Rectal smooth muscle tissue (tissue), 1 donor: Measurements from ENCODE around the gene FAM171A1.
"Not testable (repeated sequence)": the region's sequence is repeated elsewhere in the genome, so short reads cannot be mapped to it uniquely, and the experiment has no call there.

Experiments
- H3K27ac ChIP-seq: one replicate; pipeline ENCODE4 v1.7.0; 2013; ENCODE audit warnings: low read depth, low read length, inconsistent platforms
- H3K27me3 ChIP-seq: one replicate; pipeline ENCODE4 v1.7.0; 2013; ENCODE audit warnings: low read length; ENCODE audit not compliant: control insufficient read depth, insufficient read depth
- H3K36me3 ChIP-seq: one replicate; pipeline ENCODE4 v1.7.0; 2013; ENCODE audit warnings: low read length; ENCODE audit not compliant: control insufficient read depth, insufficient read depth
- H3K4me1 ChIP-seq: one replicate; pipeline ENCODE4 v1.7.0; 2013; ENCODE audit warnings: low read length; ENCODE audit not compliant: control insufficient read depth, insufficient read depth
- H3K4me3 ChIP-seq: one replicate; pipeline ENCODE4 v1.7.0; 2013; ENCODE audit warnings: low read length
- H3K9ac ChIP-seq: one replicate; pipeline ENCODE4 v1.7.0; 2013; ENCODE audit warnings: low read length

Gene FAM171A1

DNA sequence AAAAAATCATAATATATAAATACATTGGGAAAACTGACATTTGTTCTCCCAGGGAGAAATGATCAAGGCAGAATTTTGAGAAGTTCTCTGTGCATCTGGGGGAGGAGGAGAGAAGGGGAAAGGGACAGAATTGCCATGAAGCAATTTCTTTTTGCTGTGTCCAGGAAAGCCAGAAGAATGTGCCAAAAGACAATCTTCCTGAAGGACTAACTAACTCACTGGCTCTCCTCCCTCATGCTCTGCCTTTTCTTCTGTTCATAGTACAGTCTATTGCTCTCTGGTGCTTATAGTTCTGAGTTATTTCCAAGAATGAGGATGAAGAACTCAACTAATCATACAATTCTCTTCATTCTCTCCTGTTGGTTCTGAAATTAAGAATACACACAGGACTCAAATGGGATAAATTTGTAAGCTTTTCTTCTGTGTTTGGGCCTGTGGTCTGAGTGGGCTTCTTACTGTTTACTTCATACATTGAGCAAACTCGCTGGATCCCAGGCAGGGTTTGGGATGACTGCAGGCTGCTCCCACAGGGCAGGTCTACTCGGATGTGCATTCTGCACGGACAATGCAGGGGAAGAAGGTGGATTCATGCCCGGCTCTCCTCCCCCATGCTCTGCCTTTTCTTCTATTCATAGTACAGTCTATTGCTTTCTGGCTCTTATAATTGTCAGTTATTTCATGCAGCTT lies 22.2 kb upstream of the FAM171A1 start:
- Histone ChIP-seq H3K4me1 (no peaks in the 10 kb centered on the region), H3K27me3 (no peaks in the 10 kb centered on the region), H3K27ac (no peak overlapping the region), H3K36me3 (no peaks in the 10 kb centered on the region), H3K4me3 (no peak overlapping the region), H3K9ac (no peak overlapping the region)

- H3K4me3 ChIP-seq, result no peak overlapping the region
- H3K27me3 ChIP-seq, result no peaks in the 10 kb centered on the region
- no peaks in the 10 kb centered on the region for H3K36me3 ChIP-seq
- no peaks in the 10 kb centered on the region for H3K4me1 ChIP-seq
- no peak overlapping the region for H3K27ac ChIP-seq
- no peak overlapping the region for H3K9ac ChIP-seq
These were observed 20.4 kb upstream of the FAM171A1 start for GRCh38 chr10:15391491-15391890.

DNA sequence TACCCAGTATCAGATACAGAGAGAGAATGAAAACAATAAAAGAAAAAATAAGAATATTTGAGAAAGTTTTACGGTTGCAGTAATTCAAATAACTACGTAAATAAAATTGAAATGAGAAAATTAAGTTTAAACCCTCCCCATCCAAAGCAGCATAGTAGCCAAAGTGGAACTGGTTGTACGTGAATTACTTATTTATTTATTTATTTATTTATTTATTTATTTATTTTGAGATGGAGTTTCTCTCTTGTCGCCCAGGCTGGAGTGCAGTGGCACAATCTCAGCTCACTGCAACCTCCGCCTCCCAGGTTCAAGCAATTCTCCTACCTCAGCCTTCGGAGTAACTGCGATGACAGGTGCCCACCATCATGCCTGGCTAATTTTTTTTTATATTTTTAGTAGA lies 17.1 kb upstream of the FAM171A1 start:
- H3K4me3 ChIP-seq, H3K27ac ChIP-seq, H3K36me3 ChIP-seq, H3K9ac ChIP-seq, H3K4me1 ChIP-seq, H3K27me3 ChIP-seq: not testable (repeated sequence)

DNA sequence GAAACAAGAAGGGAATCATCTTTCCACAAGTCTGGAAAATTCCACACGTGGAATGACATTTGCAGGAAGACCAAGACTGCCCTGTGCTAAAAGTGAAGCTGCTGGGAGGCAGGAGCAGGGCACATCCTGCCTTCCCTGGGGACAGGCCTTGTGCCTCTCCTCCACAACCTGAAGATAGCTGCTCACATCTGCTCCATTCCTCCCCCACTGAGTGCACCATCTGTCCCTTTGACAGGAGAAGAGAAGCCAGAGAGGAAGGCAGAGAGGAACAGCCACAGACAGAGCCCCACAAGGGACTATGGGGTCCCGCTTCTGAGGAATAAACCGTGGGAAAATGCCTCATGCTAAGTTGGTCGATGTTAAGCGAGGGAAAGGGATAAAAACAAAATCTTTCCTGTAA lies 15.9 kb upstream of the FAM171A1 start:
- H3K27me3 ChIP-seq, result no peaks in the 10 kb centered on the region
- H3K9ac ChIP-seq, result no peak overlapping the region
- no peaks in the 10 kb centered on the region for H3K36me3 ChIP-seq
- H3K4me3 ChIP-seq, result no peak overlapping the region
- no peak overlapping the region for H3K27ac ChIP-seq
- H3K4me1 ChIP-seq, result no peaks in the 10 kb centered on the region

- no peaks in the 10 kb centered on the region for H3K4me1 ChIP-seq
These were observed 14.7 kb upstream of the FAM171A1 start for GRCh38 chr10:15385552-15386455.

DNA sequence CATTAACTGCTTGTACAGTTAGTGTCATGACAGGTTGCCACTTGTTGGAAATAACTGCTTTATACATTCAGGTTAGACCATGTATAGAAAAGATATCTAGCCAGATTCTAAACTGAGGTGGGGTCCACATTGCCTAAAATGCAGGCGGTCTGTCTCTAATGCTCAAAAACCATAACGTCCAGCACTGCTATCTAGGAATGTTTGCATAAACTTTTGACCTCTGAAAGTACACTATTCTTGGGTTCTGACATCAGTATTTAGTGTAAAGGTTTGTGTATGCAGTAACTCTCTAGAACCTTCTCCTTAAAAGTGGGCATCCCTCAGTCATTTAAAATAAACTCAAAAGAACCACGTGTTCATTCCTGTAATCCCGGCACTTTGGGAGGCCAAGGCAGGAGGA lies 10.3 kb upstream of the FAM171A1 start:
- no peak overlapping the region for H3K4me3 ChIP-seq
- H3K9ac ChIP-seq, result no peak overlapping the region
- H3K36me3 ChIP-seq, result no peaks in the 10 kb centered on the region
- no peaks in the 10 kb centered on the region for H3K4me1 ChIP-seq
- H3K27ac ChIP-seq, result no peak overlapping the region
- H3K27me3 ChIP-seq, result no peaks in the 10 kb centered on the region

More at GRCh38 chr10:15385552-15386455, 14.7 kb upstream of the FAM171A1 start:
- Histone ChIP-seq H3K9ac (no peak overlapping the region), H3K36me3 (no peaks in the 10 kb centered on the region), H3K27me3 (no peaks in the 10 kb centered on the region), H3K27ac (no peak overlapping the region), H3K4me3 (no peak overlapping the region)

- H3K9ac ChIP-seq, result no peak overlapping the region
- no peaks in the 10 kb centered on the region for H3K36me3 ChIP-seq
- no peak overlapping the region for H3K27ac ChIP-seq
- no peaks in the 10 kb centered on the region for H3K4me1 ChIP-seq
- H3K4me3 ChIP-seq, result no peak overlapping the region
- no peaks in the 10 kb centered on the region for H3K27me3 ChIP-seq
These were observed 8.0 kb upstream of the FAM171A1 start for GRCh38 chr10:15379078-15379477.

DNA sequence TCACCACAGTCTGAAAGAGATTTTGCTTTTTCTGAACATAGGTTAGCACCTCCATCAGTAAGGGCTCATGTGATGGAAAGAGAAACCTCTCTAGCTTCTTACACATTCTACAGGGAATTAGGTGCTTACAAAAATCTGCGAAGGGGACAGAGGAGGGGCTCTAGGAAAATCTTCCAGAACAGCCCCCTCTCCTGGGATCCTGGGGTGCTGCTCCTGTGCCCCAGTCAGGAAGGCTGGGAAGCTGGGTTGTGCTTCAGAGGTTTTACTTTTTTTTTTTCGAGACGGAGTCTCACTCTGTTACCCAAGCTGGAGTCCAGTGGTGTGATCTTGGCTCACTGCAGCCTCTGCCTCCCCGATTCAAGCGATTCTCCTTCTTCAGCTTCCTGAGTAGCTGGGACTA lies 7.5 kb upstream of the FAM171A1 start:
- no peak overlapping the region for H3K27ac ChIP-seq
- no peaks in the 10 kb centered on the region for H3K36me3 ChIP-seq
- no peaks in the 10 kb centered on the region for H3K27me3 ChIP-seq
- H3K9ac ChIP-seq, result no peak overlapping the region
- no peaks in the 10 kb centered on the region for H3K4me1 ChIP-seq
- H3K4me3 ChIP-seq, result no peak overlapping the region

- no peaks in the 10 kb centered on the region for H3K36me3 ChIP-seq
- no peak overlapping the region for H3K9ac ChIP-seq
- H3K4me3 ChIP-seq, result no peak overlapping the region
- H3K27me3 ChIP-seq, result no peaks in the 10 kb centered on the region
- H3K27ac ChIP-seq, result no peak overlapping the region
- no peaks in the 10 kb centered on the region for H3K4me1 ChIP-seq
These were observed 3.5 kb upstream of the FAM171A1 start for GRCh38 chr10:15374566-15374965.

GRCh38 chr10:15374156-15374555 lies 3.1 kb upstream of the FAM171A1 start:
- no peak overlapping the region for H3K9ac ChIP-seq
- H3K36me3 ChIP-seq, result no peaks in the 10 kb centered on the region
- no peak overlapping the region for H3K4me3 ChIP-seq
- H3K27ac ChIP-seq, result no peak overlapping the region
- peaks cover 3% of the 10 kb centered on the region for H3K4me1 ChIP-seq
- no peaks in the 10 kb centered on the region for H3K27me3 ChIP-seq

- Histone ChIP-seq H3K4me3 (no peak overlapping the region), H3K27me3 (no peaks in the 10 kb centered on the region), H3K4me1 (peaks cover 3% of the 10 kb centered on the region), H3K9ac (no peak overlapping the region), H3K36me3 (no peaks in the 10 kb centered on the region), H3K27ac (no peak overlapping the region)
These were observed 2.1 kb upstream of the FAM171A1 start for GRCh38 chr10:15373199-15373598.

DNA sequence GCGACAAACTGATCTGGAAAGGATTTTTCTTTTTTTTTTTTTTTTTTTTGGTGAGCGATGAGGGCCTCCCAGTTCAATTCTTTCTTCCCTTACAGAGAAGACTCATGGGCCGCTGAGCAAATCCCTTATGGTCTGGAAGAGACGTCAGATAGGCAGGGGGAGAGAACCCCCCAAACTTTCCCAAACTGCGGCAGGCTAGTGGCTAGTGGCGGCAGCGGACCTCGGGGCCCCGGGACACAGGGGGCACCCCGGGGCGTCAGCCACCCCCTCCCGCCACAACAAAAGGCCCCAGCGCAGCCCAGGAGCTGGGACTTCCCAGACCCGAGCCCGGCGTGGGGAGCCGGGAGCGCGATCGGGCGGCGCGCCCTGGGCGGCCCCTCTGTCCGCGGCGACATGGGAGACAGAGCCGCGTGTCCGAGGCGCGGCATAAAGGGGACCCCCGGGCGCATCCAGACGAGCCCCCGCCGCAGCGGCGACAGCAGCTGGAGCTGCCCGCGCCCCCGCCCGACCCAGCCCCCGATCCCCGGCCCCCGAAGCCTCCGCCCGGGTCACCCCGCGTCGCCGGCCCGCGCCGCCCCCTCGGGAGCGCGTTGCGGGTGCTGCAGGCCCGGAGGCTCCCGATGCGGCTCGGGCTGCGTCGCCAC lies 755 bp downstream of the FAM171A1 start:
- peaks cover 3% of the 10 kb centered on the region for H3K4me1 ChIP-seq
- H3K27ac ChIP-seq, result peak overlapping the region; percentile 14
- no peaks in the 10 kb centered on the region for H3K36me3 ChIP-seq
- H3K9ac ChIP-seq, result no peak overlapping the region
- no peaks in the 10 kb centered on the region for H3K27me3 ChIP-seq
- peak overlapping the region; percentile 72 for H3K4me3 ChIP-seq
